ENCODE data around the gene EXOC1L.

- no peak for TF ChIP-seq ZNF274 (IDR thresholded peaks at IDR 0.05; ENCODE audit: low read depth, low read length)
- TF ChIP-seq CTCF (IDR thresholded peaks at IDR 0.05 in 2 of 3, conservative IDR thresholded peaks at IDR 0.05 in 1 of 3; ENCODE audit: borderline replicate concordance in 1 of 3, insufficient read depth in 1 of 3, low read depth in 2 of 3, low read length in 2 of 3), result no peak
- TF ChIP-seq POLR2A (IDR thresholded peaks at IDR 0.05; ENCODE audit: borderline replicate concordance, extremely low read depth, insufficient read depth, insufficient read length), result no peak
- TF ChIP-seq YY1 (IDR thresholded peaks at IDR 0.05; ENCODE audit: extremely low read depth, insufficient replicate concordance, low read depth, low read length), result no peak
- no peak for TF ChIP-seq SIN3A (IDR thresholded peaks at IDR 0.05; ENCODE audit: low read depth)
- TF ChIP-seq ZFX (IDR thresholded peaks at IDR 0.05), result no peak
- no peak for TF ChIP-seq EZH2 (IDR thresholded peaks at IDR 0.05)
- TF ChIP-seq MAX (IDR thresholded peaks at IDR 0.05), result no peak
- TF ChIP-seq REST (IDR thresholded peaks at IDR 0.05; ENCODE audit: low read depth), result no peak
Observed at GRCh38 chr4:55851885-55852284, 32.3 kb downstream of the EXOC1L start.

Data from HCT116 (cell line).